Ovary (tissue), 3 donors: ENCODE measurements around the gene RCN2.

Experiments
- POLR2A ChIP-seq: fragments of 450-650 bp; IDR thresholded peaks from one replicate; pipeline ENCODE4 v1.6.1; 2017; ENCODE audit warnings: antibody characterized with exemption, mild to moderate bottlenecking, moderate library complexity
- TF ChIP-seq, protein P1 (sequence below), 3 donors: fragments of 450-650 bp in 2 of 3; fragments of 200-600 bp in 1 of 3; IDR thresholded peaks; one replicate each; pipeline versions ENCODE4 v1.5.1 to v1.8.0; 2016 to 2022; ENCODE audit warnings: antibody characterized with exemption in 3 of 3, mild to moderate bottlenecking in 1 of 3
- donor health status: DM: no; HTN: no; CAD: no.

DNA sequence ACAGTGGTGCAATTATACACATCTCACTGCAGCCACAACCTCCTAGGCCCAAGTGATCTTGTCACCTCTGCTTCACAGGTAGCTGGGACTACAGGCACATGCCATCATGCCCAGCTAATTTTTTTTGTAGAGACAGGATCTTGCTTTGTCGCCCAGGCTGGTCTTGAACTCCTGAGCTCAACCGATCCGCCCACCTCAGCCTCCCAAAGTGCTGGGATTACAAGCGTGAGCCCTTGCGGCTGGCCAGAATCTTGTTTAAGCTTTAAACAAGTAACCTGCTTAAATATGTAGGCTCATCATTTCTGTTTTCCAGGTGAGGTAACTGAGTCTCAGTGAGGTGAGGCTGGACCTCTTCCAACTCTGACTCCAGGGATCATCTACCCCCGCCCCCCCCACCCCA lies 55.7 kb downstream of the RCN2 start:
- TF ChIP-seq, protein P1, sequence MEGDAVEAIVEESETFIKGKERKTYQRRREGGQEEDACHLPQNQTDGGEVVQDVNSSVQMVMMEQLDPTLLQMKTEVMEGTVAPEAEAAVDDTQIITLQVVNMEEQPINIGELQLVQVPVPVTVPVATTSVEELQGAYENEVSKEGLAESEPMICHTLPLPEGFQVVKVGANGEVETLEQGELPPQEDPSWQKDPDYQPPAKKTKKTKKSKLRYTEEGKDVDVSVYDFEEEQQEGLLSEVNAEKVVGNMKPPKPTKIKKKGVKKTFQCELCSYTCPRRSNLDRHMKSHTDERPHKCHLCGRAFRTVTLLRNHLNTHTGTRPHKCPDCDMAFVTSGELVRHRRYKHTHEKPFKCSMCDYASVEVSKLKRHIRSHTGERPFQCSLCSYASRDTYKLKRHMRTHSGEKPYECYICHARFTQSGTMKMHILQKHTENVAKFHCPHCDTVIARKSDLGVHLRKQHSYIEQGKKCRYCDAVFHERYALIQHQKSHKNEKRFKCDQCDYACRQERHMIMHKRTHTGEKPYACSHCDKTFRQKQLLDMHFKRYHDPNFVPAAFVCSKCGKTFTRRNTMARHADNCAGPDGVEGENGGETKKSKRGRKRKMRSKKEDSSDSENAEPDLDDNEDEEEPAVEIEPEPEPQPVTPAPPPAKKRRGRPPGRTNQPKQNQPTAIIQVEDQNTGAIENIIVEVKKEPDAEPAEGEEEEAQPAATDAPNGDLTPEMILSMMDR (IDR thresholded peaks at IDR 0.05) = no peak
- TF ChIP-seq POLR2A = no peak
